Liver (tissue), 9 donors: ENCODE measurements around the gene AKAP13. TPM values are rescaled to one million over a fixed set of nuclear protein-coding genes. Genes with fewer than 3 reads are reported as not detected.
A peak's percentile ranks its signal among the peaks of the same experiment; 100 is the strongest.

Experiments used
- DNase-seq: peaks from one replicate; pipeline ENCODE4 v3.0.0-alpha.2; 2017; ENCODE audit warnings: low spot score
- H3K27ac ChIP-seq, 2 donors: one replicate each; pipeline ENCODE4 v1.7.0; 2013; ENCODE audit warnings: inconsistent platforms in 2 of 2, low read length in 2 of 2, control low read depth in 1 of 2, low read depth in 1 of 2, mild to moderate bottlenecking in 1 of 2
- H3K27me3 ChIP-seq, 4 donors: one replicate each; pipeline versions ENCODE4 v1.6.1 to v1.7.0; 2013; ENCODE audit warnings: low read length in 3 of 4, inconsistent platforms in 1 of 4, mild to moderate bottlenecking in 1 of 4, moderate library complexity in 1 of 4; ENCODE audit not compliant: control insufficient read depth in 4 of 4, insufficient read depth in 4 of 4
- H3K36me3 ChIP-seq, 4 donors: one replicate each; pipeline versions ENCODE4 v1.6.1 to v1.7.0; 2013; ENCODE audit warnings: low read length in 3 of 4, mild to moderate bottlenecking in 3 of 4, low read depth in 1 of 4, moderate library complexity in 1 of 4; ENCODE audit not compliant: control insufficient read depth in 4 of 4, insufficient read depth in 3 of 4
- H3K4me1 ChIP-seq, 4 donors: one replicate each; pipeline versions ENCODE4 v1.6.1 to v1.7.0; 2013; ENCODE audit warnings: low read length in 3 of 4, mild to moderate bottlenecking in 3 of 4, moderate library complexity in 1 of 4; ENCODE audit not compliant: control insufficient read depth in 4 of 4, insufficient read depth in 4 of 4
- H3K4me3 ChIP-seq, 3 donors: one replicate each; pipeline versions ENCODE4 v1.6.1 to v1.7.0; 2013; ENCODE audit warnings: low read length in 3 of 3, control low read depth in 1 of 3, low read depth in 1 of 3, mild to moderate bottlenecking in 1 of 3
- H3K9ac ChIP-seq, 2 donors: one replicate each; pipeline ENCODE4 v1.7.0; 2013; ENCODE audit warnings: low read length in 2 of 2, mild to moderate bottlenecking in 2 of 2, moderate library complexity in 2 of 2, control low read depth in 1 of 2, low read depth in 1 of 2
- H3K9me3 ChIP-seq, 4 donors: one replicate each; pipeline versions ENCODE4 v1.6.1 to v1.7.0; 2013; ENCODE audit warnings: low read length in 3 of 4; ENCODE audit not compliant: control insufficient read depth in 4 of 4
- CTCF ChIP-seq: fragments of 150-350 bp; IDR thresholded peaks from 2 replicates; pipeline ENCODE4 v1.5.1; 2017; ENCODE audit warnings: improper control_type of control experiment, low read depth, low read length; ENCODE audit not compliant: missing input control
- EGR1 ChIP-seq, 2 donors: IDR thresholded peaks; 2 replicates each; pipeline ENCODE4 v1.6.1; 2016 to 2018; ENCODE audit warnings: antibody characterized with exemption in 2 of 2, low read depth in 2 of 2
- FOXA1 ChIP-seq: IDR thresholded peaks from 2 replicates; pipeline ENCODE4 v1.6.1; 2016; ENCODE audit warnings: antibody characterized with exemption
- FOXA2 ChIP-seq: IDR thresholded peaks from 2 replicates; pipeline ENCODE4 v1.6.1; 2016; ENCODE audit warnings: antibody characterized with exemption
- GABPA ChIP-seq, 2 donors: IDR thresholded peaks in 1 of 2; conservative IDR thresholded peaks in 1 of 2; 2 replicates each; pipeline ENCODE4 v1.6.1; 2016; ENCODE audit warnings: antibody characterized with exemption in 2 of 2, mild to moderate bottlenecking in 1 of 2, moderate library complexity in 1 of 2
- HNF4A ChIP-seq, 2 donors: conservative IDR thresholded peaks; 2 replicates each; pipeline ENCODE4 v1.6.1; 2016; ENCODE audit warnings: antibody characterized with exemption in 2 of 2, mild to moderate bottlenecking in 2 of 2
- HNF4G ChIP-seq: IDR thresholded peaks from 2 replicates; pipeline ENCODE4 v1.6.1; 2016; ENCODE audit warnings: antibody characterized with exemption
- JUND ChIP-seq, 2 donors: IDR thresholded peaks; 2 replicates each; pipeline ENCODE4 v1.6.1; 2016; ENCODE audit warnings: antibody characterized with exemption in 2 of 2
- NR2F2 ChIP-seq: IDR thresholded peaks from 2 replicates; pipeline ENCODE4 v1.6.1; 2016; ENCODE audit warnings: antibody characterized with exemption
- RAD21 ChIP-seq, 2 donors: IDR thresholded peaks; 2 replicates each; pipeline ENCODE4 v1.6.1; 2016; ENCODE audit warnings: antibody characterized with exemption in 2 of 2, mild to moderate bottlenecking in 2 of 2
- REST ChIP-seq: IDR thresholded peaks from 2 replicates; pipeline ENCODE4 v1.6.1; 2016; ENCODE audit warnings: antibody characterized with exemption, mild to moderate bottlenecking
- RXRA ChIP-seq, 2 donors: IDR thresholded peaks; 2 replicates each; pipeline ENCODE4 v1.6.1; 2017 to 2018; ENCODE audit warnings: antibody characterized with exemption in 2 of 2, mild to moderate bottlenecking in 1 of 2
- SP1 ChIP-seq: IDR thresholded peaks from 2 replicates; pipeline ENCODE4 v1.6.1; 2018; ENCODE audit warnings: antibody characterized with exemption, mild to moderate bottlenecking
- TAF1 ChIP-seq: conservative IDR thresholded peaks from 2 replicates; pipeline ENCODE4 v1.6.1; 2016; ENCODE audit warnings: antibody characterized with exemption, mild to moderate bottlenecking
- YY1 ChIP-seq: IDR thresholded peaks from 2 replicates; pipeline ENCODE4 v1.6.1; 2016; ENCODE audit warnings: antibody characterized with exemption, mild to moderate bottlenecking
- ZBTB33 ChIP-seq: IDR thresholded peaks from 2 replicates; pipeline ENCODE4 v1.6.1; 2016; ENCODE audit warnings: antibody characterized with exemption
- WGBS: extraction: QIAGEN DNeasy Blood & Tissue Kit; methylation state at CpG from one replicate; pipeline ENCODE4 v1.1.7; 2013; 5-methylcytosine and 5-hydroxymethylcytosine counted together
- polyA plus RNA-seq, 2 donors: library from polyadenylated mRNA; stranded (reverse) in 1 of 2; unstranded in 1 of 2; fragments of 200-250 nt in 1 of 2; fragments of >200 nt in 1 of 2; fragmentation: Nextera tagmentation in 1 of 2; extraction: Ambion mirVana in 1 of 2; gene quantifications; one replicate each; pipeline versions ENCODE4 v1.2.1 to v1.2.3, GENCODE V29; 2013 to 2015
- total RNA-seq, 2 donors: library from RNA; depleted of rRNA; stranded (reverse); fragments of >200 nt; gene quantifications; one replicate each; pipeline ENCODE4 v1.2.3, GENCODE V29; 2014
- TF ChIP-seq, protein P1 (sequence below): IDR thresholded peaks from 2 replicates; pipeline ENCODE4 v1.6.1; 2016; ENCODE audit warnings: antibody characterized with exemption
- TF ChIP-seq, protein P2 (sequence below): IDR thresholded peaks from 2 replicates; pipeline ENCODE4 v1.6.1; 2016; ENCODE audit warnings: antibody characterized with exemption
- donor health status: healthy.
- donor health status: healthy.
- donor health status: healthy.
- donor health status: healthy.
- donor health status: healthy.

The AKAP13 gene
- total and polyA plus RNA-seq, 4 donors = 18.6 to 92.3 (median 37.4) TPM

DNA sequence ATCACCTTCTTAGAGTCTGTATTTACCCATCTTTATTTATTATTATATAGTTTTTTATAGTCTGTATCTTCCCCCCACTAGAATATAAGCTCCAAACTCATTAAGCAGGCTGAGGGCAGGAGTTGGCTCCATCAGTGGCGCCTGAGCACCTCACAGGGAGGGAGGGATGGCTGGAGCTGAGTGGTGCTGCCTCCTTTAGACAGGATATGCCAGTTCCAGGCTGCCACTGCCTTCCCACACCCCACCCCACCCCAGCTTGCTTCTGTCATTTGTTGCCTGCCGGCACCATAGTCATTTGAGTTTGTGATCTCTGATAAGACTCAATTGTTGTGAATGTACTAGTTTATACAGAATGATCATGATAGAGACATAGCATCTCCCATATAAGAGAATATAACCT lies 328.8 kb downstream of the AKAP13 start:
- Histone ChIP-seq H3K4me3 (no peak overlapping the region), H3K9me3 (no peaks in the 10 kb centered on the region), H3K36me3 (peaks cover 1 to 33% (median 20%) of the 10 kb centered on the region in 4 donors), H3K27me3 (no peaks in the 10 kb centered on the region), H3K27ac (peak overlapping the region; percentile 5 to 89), H3K9ac (no peak overlapping the region), H3K4me1 (peaks cover 7 to 27% (median 21%) of the 10 kb centered on the region in 4 donors)
- DNase-seq = no peak
- WGBS = 96% methylated on average over 2 of the region's 2 CpGs
- TF ChIP-seq YY1 (no peak), RXRA (IDR thresholded peaks at IDR 0.05) (no peak), ZBTB33 (no peak), JUND (IDR thresholded peaks at IDR 0.05) (no peak), CTCF (no peak), HNF4A (conservative IDR thresholded peaks at IDR 0.05) (no peak), HNF4G (no peak), GABPA (IDR thresholded peaks at IDR 0.05 in 1 of 2, conservative IDR thresholded peaks at IDR 0.05 in 1 of 2) (no peak), FOXA2 (no peak), REST (no peak), SP1 (no peak), FOXA1 (no peak), NR2F2 (no peak)
- TF ChIP-seq, protein P1, sequence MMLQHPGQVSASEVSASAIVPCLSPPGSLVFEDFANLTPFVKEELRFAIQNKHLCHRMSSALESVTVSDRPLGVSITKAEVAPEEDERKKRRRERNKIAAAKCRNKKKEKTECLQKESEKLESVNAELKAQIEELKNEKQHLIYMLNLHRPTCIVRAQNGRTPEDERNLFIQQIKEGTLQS = no peak

- Histone ChIP-seq H3K27me3 (no peaks in the 10 kb centered on the region), H3K9me3 (no peaks in the 10 kb centered on the region), H3K4me3 (no peak overlapping the region), H3K27ac (no peak overlapping the region), H3K4me1 (peaks cover 7 to 27% (median 21%) of the 10 kb centered on the region in 4 donors), H3K36me3 (peaks cover 1 to 37% (median 19%) of the 10 kb centered on the region in 4 donors), H3K9ac (no peak overlapping the region)
- DNase-seq = no peak
- 93% methylated on average over 7 of the region's 7 CpGs for WGBS
- TF ChIP-seq HNF4G (no peak), FOXA1 (no peak), YY1 (no peak), SP1 (no peak), TAF1 (no peak), REST (no peak), HNF4A (conservative IDR thresholded peaks at IDR 0.05) (no peak), FOXA2 (no peak), EGR1 (IDR thresholded peaks at IDR 0.05; ENCODE audit: low read depth in 2 of 2) (no peak), ZBTB33 (no peak), RXRA (IDR thresholded peaks at IDR 0.05) (no peak), NR2F2 (no peak), RAD21 (IDR thresholded peaks at IDR 0.05) (no peak)
- TF ChIP-seq, protein P2, sequence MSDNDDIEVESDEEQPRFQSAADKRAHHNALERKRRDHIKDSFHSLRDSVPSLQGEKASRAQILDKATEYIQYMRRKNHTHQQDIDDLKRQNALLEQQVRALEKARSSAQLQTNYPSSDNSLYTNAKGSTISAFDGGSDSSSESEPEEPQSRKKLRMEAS = no peak
- TF ChIP-seq, protein P1 = no peak
These were observed 330.0 kb downstream of the AKAP13 start for GRCh38 chr15:85710340-85710842.
